Effector memory CD4-positive, alpha-beta T cell (primary cell): ENCODE results near the gene VOPP1.
"Not testable (repeated sequence)": the region's sequence is repeated elsewhere in the genome, so short reads cannot be mapped to it uniquely, and the experiment has no call there.

Source experiments
- DNase-seq, 3 donors: peaks; one replicate each; pipeline ENCODE4 v3.0.0-alpha.2; 2020
- H3K27ac ChIP-seq: 2 replicates; pipeline ENCODE4 v1.7.0; 2013; ENCODE audit warnings: mild to moderate bottlenecking, low read length, moderate library complexity; ENCODE audit not compliant: insufficient read depth, poor library complexity, severe bottlenecking
- H3K27me3 ChIP-seq: replicated peaks from 2 replicates; pipeline ENCODE4 v1.7.0; 2013; ENCODE audit warnings: mild to moderate bottlenecking, low read length; ENCODE audit not compliant: insufficient read depth, control insufficient read depth, poor library complexity, severe bottlenecking
- H3K36me3 ChIP-seq: 2 replicates; pipeline ENCODE4 v1.7.0; 2013; ENCODE audit warnings: mild to moderate bottlenecking, low read length, moderate library complexity; ENCODE audit not compliant: control insufficient read depth, insufficient read depth
- H3K4me1 ChIP-seq: 2 replicates; pipeline ENCODE4 v1.7.0; 2013; ENCODE audit warnings: low read length, mild to moderate bottlenecking; ENCODE audit not compliant: control insufficient read depth, insufficient read depth, poor library complexity, severe bottlenecking
- H3K4me3 ChIP-seq: 2 replicates; pipeline ENCODE4 v1.7.0; 2013; ENCODE audit warnings: low read length, low read depth, mild to moderate bottlenecking; ENCODE audit not compliant: insufficient read depth, poor library complexity, severe bottlenecking
- H3K9me3 ChIP-seq: 2 replicates; pipeline ENCODE4 v1.7.0; 2013; ENCODE audit warnings: mild to moderate bottlenecking, low read length, moderate library complexity; ENCODE audit not compliant: control insufficient read depth

Gene VOPP1

GRCh38 chr7:55515569-55516279 lies 56.6 kb downstream of the VOPP1 start:
- Histone ChIP-seq H3K4me1 (peaks cover 13% of the 10 kb centered on the region), H3K36me3 (peaks cover 52% of the 10 kb centered on the region), H3K27me3 (no peaks in the 10 kb centered on the region), H3K9me3 (no peaks in the 10 kb centered on the region), H3K27ac (no peak overlapping the region), H3K4me3 (no peak overlapping the region)
- DNase-seq: no peak

GRCh38 chr7:55514546-55515265 lies 57.6 kb downstream of the VOPP1 start:
- Histone ChIP-seq H3K36me3 (peaks cover 45% of the 10 kb centered on the region), H3K27me3 (no peaks in the 10 kb centered on the region), H3K4me1 (peaks cover 14% of the 10 kb centered on the region), H3K27ac (no peak overlapping the region), H3K4me3 (no peak overlapping the region), H3K9me3 (no peaks in the 10 kb centered on the region)
- no peak for DNase-seq

GRCh38 chr7:55513868-55514267 lies 58.4 kb downstream of the VOPP1 start:
- Histone ChIP-seq H3K36me3 (peaks cover 39% of the 10 kb centered on the region), H3K27ac (no peak overlapping the region), H3K4me3 (no peak overlapping the region), H3K27me3 (no peaks in the 10 kb centered on the region), H3K4me1 (peaks cover 14% of the 10 kb centered on the region), H3K9me3 (no peaks in the 10 kb centered on the region)
- DNase-seq: no peak

- Histone ChIP-seq H3K27ac (no peak overlapping the region), H3K4me3 (no peak overlapping the region), H3K36me3 (peaks cover 33% of the 10 kb centered on the region), H3K27me3 (no peaks in the 10 kb centered on the region), H3K9me3 (no peaks in the 10 kb centered on the region), H3K4me1 (peaks cover 14% of the 10 kb centered on the region)
- no peak for DNase-seq
These were observed 59.6 kb downstream of the VOPP1 start for GRCh38 chr7:55512635-55513191.

GRCh38 chr7:55510621-55511020 lies 61.7 kb downstream of the VOPP1 start:
- Histone ChIP-seq H3K4me1 (peaks cover 5% of the 10 kb centered on the region), H3K27me3 (no peaks in the 10 kb centered on the region), H3K9me3 (no peaks in the 10 kb centered on the region), H3K4me3 (no peak overlapping the region), H3K27ac (no peak overlapping the region), H3K36me3 (peaks cover 27% of the 10 kb centered on the region)
- no peak for DNase-seq

- not testable (repeated sequence) for H3K4me1 ChIP-seq, H3K4me3 ChIP-seq, H3K27me3 ChIP-seq, H3K27ac ChIP-seq, DNase-seq, H3K9me3 ChIP-seq
- H3K36me3 ChIP-seq: peaks cover 23% of the 10 kb centered on the region
These were observed 62.1 kb downstream of the VOPP1 start for GRCh38 chr7:55510206-55510605.

- H3K27ac ChIP-seq: no peak overlapping the region
- H3K27me3 ChIP-seq: no peaks in the 10 kb centered on the region
- H3K4me3 ChIP-seq: no peak overlapping the region
- no peak for DNase-seq
- H3K36me3 ChIP-seq: peaks cover 17% of the 10 kb centered on the region
- H3K4me1 ChIP-seq: peaks cover 5% of the 10 kb centered on the region
- no peaks in the 10 kb centered on the region for H3K9me3 ChIP-seq
These were observed 63.0 kb downstream of the VOPP1 start for GRCh38 chr7:55509322-55509721.

GRCh38 chr7:55508221-55509011 lies 63.9 kb downstream of the VOPP1 start:
- Histone ChIP-seq H3K4me1 (peaks cover 5% of the 10 kb centered on the region), H3K4me3 (no peak overlapping the region), H3K36me3 (peaks cover 20% of the 10 kb centered on the region), H3K27ac (no peak overlapping the region), H3K27me3 (no peaks in the 10 kb centered on the region), H3K9me3 (no peaks in the 10 kb centered on the region)
- no peak for DNase-seq

- no peaks in the 10 kb centered on the region for H3K9me3 ChIP-seq
- H3K27me3 ChIP-seq: no peaks in the 10 kb centered on the region
- H3K36me3 ChIP-seq: peaks cover 22% of the 10 kb centered on the region
- H3K4me3 ChIP-seq: no peak overlapping the region
- no peak for DNase-seq
- no peak overlapping the region for H3K27ac ChIP-seq
- H3K4me1 ChIP-seq: peaks cover 5% of the 10 kb centered on the region
These were observed 64.6 kb downstream of the VOPP1 start for GRCh38 chr7:55507743-55508142.
